Stimulated activated CD4-positive, alpha-beta T cell treated with anti-CD3 and anti-CD28 coated beads, Interleukin-4, amount 100 ng/mL, for 1 hour (primary cell): Measurements from ENCODE around the gene DEDD.

Experiments used
- DNase-seq: peaks from one replicate; pipeline ENCODE4 v3.0.0-alpha.2; 2020

Gene DEDD

DNA sequence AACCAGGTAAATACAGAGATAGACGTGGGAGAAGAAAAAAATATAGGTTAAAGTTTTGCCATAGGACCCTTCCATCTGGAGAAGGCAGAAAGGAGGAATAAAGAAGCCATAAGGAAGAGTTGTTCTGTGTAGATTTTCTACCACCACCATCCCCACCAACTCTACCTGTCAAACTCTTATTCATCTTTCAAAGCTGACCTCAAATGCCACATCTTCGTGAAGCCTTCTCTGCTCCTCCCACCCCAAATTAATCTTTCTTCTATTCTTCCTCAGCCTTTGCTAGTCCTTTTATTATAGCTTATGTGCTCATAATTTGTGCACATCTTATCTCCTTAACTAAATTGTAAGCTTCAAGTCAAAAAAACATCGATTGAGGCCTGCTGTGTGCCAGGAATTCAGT is 41.9 kb downstream of the DEDD start:
- DNase-seq = no peak

DNA sequence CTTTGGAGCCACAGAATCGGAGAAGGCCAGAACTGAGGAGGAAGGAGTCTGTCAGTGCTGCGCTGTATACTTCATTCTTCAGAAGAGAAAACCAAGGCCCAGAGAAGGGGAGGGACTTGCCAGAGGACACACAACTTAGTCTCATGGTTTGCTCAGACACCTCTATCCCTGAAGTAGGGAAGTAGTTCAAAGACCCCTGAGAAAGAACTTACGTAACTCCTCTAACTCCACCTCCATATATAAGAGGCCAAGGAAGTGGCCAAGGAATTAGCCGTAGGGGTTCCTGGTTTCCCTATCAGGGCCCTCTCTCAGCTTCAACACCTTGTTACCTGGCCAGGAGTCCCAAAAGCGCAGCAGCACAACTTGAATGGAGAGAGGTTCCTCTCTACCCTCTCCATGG is 42.5 kb downstream of the DEDD start:
- DNase-seq = no peak

DNA sequence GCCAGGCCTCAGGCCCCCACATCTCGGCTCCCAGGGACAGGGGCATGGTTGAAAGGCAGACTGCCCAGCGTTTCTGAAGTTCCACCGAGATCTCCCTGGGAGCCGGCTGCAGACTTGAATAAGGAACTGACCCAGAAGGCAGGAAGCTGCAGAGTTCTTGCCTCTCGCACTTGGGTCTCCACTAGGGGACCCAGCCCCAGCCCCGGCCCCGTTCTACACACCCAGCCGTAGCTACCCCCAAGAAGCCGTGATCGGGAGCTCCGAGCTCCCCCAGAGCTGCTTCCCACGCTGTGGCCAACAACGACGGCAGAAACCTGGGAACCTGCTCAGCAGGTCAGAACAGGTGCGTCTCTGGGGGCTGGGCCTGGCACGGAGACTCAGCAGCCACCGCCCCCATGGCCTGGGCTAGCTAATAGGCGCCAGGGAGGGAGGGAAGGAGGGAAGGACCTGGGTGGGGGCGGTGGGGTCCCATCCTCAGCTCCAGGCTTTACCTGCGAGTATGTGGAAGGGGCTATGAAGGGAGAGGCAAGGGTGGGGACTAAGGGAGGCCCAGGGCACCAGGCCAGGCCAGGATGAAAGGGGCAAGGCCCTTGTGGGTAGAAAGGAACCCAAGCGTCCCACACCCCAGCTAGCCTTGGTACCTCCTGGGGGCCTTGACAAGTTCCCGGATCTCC is 43.1 kb downstream of the DEDD start, which contains the start of gene NECTIN4:
NECTIN4 (minus strand) TSS at position 308 of the 674 bp plus-strand sequence; CDS start at position 46, 262 bp downstream.
- DNase-seq = no peak

DNA sequence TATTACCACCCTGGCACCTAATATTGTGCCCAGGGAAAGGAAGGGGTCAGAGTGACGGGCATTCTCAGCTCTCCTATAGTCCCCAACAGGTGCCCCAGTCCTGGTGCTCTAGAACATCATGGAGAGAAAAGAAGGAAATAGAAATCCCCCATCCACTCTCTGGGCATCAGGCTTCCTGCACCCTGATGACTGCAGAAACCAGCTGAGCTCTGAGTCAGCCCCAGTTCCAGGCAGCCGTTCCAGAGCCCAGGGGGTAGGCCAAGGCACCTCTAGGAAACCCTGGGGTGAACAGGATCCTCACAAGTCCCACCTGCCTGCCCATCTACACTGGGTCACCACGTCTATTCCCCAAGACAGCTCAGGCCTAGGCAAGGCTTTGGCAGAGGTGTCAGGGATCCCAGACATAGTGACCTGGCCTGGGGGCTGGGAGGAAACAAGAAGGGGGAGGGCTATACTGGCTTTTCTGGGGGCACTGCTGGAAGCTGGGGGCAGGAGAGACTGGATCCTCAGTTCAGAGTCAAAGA is 43.8 kb downstream of the DEDD start:
- DNase-seq = no peak

DNA sequence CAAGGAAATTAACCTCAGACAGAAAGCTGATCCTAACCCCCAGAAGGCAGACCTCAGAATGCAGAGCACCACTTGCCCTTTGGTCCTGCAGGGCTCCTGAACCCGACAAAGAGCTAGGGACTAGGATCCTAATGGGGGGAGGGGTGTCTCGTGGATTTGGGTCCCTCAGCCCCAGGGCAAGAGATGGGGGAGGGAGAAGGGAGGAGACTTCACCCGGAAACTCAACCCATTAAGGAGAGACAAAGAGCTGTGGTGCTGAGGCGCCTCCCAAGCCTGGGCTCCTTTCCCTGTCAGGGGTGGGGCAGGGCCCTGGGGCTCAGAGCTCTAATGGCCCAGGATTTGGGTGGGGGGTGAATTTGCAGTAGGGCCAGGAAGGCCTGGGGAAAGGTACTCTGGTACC is 46.0 kb downstream of the DEDD start:
- no peak for DNase-seq

DNA sequence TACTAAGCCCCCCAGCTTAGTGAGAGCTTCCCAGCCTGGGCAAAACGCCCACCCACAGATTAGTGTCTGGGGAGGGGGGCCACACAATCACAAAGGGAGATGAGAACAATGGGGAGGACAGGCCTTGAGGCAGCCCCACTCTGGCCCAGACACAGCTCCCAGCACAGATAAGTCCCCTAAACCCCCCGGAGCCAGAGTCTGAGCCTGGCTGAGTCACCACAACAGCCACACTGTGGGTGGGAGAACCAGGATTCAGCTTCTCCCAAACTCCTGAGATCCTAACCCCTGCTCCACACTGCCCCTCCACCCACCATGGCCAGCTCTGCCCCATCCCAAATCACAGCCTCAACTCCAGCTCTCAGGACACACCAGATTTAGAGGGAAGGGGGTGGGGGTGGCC is 47.3 kb downstream of the DEDD start:
- no peak for DNase-seq

DNA sequence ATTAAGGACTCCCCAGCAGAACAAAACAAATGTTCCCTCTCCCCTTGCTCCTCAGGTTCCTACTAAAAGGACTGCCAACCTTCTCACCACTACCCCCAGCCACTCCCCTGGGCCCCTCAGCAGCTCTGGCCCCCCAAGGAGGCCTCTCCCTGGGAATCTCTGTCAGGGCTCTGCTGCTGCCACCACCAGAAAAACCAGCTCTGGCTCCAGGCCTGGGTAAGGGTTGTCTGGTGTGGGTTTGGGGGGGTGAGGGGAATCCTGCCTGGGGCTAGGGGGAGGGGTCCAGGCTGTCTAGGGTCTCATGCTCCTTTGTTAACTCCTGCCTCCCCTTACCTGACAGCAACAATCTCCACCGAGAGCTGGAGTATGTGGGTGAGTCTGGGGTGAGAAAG is 47.9 kb downstream of the DEDD start:
- no peak for DNase-seq

DNA sequence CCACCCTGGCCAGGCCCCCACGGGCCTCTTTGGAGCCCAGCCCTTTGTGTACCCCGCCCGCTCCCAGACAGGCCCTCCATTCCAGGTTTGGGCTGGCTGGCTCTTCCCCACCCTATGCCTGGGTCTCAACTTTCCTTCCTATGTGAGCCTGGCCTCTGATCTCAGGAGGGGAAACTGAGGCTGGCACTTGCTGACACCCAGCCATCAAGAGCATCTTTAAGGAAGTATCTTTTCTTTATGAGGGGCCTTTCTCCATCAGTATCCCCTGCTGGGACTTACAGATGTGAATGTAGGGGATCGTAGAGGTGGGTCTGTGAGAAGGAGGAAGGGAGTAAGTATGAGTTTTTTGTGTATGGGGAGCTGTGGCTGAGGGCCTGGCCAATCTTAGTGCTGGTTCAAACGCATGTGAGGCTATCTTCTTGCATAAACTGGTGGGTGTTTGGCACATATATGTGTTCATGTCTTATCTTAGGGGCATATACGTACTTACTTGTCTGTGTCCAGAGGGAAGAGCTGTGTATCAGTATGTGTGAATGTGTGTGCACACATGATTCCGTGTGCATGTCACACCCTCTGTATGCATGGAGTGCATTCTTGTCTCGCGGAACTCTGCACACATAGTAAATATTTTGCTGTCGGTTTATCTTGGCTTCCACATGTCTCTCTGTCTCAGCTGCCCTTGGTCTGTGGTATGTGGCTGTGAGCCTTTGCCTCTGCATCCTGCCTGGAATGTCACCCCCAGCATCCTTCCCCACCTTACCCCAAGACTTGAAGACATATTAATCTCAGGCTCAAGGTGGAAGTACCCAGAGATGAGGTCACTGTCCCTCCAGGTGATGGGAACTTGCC is 48.5 kb downstream of the DEDD start:
- no peak for DNase-seq

DNA sequence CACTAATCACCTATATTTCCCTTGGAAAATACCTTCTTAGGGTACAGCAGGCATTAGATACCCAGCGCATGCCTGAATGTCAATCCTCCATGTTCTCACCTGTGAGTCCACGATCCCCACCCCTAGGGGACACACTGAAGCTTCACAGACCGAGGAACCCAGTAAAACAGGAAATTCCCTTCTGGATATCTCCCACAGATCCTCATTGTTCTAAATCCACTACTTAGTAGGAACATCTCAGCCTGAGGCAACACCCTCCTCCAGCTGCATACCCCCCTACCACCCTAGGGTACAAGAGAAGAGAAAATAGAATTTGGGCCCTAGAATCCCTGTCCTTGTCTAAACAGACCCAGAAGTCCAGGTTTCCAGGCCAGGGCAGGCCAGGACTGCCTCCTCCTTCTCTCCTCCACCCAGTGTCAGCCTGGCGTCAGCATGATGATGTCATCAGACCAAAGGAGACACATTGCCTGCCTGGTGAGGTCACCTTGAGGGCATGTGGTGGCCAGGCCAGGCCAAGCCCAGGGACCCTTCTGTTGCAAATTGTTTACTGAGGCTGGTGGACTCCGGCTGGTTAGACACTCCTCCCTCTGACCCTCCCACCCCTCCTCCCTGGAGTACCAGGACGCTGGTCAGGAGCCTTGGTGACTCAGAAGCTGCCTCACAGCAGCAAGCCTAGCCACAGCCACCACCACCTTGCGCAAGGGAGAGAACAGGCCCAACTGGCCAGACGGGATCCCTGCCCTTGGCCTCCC is 49.3 kb downstream of the DEDD start:
- no peak for DNase-seq

DNA sequence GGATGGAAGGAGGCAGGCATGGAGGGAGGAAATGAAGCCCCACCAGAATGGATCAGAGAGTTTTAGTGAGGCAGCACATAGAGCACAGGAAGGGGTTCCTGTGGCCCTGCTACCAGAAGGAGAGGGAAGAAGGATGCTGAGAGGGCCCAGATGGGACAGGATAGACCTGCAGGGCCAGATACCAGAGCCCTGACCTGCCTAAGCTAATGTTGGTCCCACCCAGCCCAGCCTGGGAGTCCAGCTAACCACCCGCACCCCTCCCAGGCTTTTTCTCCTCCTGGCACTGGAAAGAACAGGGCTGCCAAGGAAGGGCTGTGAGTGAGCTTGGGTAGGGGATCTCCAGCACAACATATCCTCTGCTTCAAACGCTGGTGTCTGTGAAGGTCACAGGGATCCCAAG is 50.0 kb downstream of the DEDD start:
- DNase-seq = no peak

DNA sequence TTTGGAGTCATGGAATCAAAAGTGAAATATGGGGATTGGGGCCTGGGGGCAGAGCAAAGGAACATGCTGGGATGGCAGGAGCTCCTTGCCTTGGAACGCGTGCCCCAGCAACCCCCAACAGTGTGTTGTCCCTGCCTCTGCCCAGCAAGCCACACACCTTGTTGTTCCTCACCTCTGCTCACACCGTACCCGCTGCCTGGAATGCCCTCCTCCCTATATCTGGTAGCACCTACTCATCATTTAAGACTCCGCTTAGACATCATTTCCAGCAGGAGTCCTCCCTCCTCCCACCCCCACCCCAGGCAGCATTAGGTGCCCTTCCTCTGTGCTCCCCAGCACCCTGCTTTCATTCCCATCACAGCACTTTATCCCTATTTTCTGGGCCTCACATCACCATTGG is 50.9 kb downstream of the DEDD start:
- no peak for DNase-seq

DNA sequence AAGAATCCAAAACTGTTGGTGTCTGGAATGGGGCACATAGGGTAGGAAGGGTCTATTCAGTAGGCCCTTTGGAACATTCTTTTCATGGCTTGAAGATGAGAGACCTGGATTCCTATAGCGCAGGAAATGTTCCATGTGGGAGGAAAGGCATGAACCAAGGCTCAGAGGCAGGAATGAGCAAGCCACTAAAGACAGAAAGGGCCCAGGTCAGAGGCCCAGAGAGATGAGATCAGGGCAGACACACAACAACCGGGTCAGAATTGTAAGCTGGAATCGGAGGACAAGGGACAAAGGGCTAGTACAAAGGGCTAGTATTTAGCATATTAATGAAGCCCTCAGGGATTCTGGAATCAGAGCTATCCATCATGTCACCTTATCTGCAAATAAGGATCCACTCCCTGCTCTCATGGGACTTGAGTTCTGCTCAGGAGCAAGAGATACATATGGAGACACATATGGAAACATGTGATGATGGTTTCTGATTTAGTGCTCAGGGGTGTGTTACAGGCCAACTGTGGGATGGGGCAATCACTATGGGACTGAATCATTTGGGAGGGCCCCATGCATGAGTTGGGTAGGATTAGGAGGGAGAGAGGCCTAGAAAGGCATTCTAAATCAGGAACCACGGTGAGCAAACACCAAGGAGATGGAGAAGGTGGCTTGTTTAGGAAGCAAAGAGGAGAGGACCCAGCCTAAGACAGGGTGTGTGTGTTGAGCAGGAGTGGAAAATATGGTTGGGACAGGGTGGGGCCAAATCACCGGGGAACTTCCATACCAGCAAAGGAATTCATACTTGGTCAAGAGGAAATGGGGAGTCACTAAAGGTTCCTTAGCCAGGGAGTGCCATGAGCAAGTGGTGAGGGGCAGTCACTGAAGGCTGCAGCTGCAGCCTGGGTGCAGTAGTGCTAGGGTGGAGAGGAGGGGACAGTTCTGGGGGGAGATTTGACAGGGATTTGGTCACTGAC is 51.7 kb downstream of the DEDD start:
- no peak for DNase-seq

DNA sequence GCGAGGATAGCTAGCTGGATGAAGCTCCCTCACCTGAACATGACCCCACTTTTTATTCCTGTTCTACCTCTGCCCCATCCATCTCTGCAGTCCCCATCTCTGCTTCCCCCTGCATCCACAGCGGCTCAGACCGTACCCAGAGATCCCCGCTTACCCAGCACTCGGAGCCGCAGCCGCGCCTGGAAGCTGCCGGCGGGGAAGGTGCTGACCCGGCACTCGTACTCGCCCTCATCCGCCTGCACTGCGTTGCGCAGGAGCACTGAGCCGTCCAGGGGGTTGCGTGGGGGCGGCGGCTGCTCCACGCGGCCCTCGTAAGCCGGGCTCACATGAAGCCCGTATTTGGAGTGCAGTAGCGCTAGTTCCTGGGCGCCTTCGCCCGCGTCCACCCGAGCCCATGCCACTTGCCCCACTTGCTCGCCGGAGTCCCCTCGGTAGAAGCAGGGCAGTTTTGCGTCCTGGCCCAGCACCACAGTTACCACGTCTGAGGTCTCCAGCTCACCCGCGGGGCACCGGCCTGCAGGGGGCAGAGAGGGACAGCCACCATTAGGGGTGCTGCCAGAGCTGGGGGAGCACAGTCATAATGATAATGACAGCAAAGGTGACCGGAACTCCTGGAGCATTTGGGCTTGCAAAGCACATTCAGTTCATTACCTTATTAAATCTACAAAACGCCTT is 52.9 kb downstream of the DEDD start:
- no peak for DNase-seq

DNA sequence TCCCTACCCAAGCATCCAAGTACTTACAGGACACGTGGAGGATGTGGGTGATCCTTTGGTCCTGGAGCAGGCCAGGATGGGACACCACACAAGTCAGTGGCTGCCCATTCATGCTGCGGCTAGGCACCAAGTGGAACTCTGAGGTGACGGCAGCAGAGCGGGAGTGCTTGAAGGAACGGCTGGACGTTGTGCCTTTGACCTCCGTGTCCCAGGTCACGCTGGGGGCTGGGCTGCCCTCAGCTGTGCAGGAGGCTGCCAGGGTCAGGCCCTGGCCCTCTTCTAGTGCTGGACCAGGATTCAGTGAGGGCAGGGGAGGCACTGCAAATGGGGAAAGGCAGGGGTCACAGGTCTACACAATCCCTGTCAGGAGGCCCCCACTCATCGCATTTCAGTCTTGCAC is 55.0 kb downstream of the DEDD start:
- no peak for DNase-seq

DNA sequence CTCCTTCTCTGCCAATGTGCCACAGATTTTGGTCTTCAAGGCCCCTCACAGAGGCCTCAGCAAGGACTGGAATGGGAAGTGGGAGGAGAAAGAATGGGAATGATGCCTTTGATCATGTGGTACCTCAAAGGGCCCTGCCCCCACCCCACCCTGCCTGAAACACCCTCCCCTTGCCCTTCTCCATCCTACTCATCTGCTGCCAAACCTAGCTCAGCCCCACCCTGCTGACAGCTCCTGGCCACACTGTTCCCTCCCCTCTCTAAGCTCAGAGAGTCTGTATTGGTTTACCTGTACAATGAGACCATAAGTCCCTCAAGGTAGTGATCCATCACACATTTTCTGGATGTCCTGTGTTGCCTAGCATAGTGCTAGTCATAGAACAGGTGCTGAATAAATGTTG is 56.1 kb downstream of the DEDD start:
- DNase-seq = no peak

DNA sequence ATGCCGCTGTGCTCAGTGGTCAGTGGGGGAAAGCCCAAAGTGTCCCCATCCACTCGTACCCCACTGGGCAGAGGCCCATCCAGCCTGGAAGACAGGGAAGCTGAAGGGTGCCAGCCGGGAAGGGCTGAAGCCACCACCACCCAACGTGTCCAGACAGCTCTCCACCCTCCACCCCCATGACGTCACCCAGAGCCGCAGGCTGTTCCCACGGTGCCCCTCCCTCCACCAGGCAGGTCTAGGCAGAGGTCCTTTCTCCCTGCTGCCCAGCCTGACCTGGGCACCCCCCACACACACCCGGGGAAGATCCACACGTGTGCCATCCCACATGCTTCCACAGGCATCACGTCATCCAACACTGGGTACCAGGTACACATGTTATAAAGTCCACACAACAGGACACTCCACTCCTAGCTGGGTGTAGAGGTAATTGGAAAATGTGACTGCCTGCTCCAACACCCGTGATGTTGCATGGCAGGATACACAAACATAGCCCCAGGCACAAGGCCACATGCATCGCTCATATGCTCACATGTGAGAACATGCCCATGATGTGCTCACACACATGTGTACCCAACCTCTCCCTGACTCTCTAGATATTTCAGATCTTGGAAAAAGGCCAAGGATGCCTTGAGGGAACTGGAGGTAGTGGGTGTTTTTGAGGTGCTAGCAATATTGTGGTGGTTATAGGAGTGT is 57.6 kb downstream of the DEDD start:
- no peak for DNase-seq

DNA sequence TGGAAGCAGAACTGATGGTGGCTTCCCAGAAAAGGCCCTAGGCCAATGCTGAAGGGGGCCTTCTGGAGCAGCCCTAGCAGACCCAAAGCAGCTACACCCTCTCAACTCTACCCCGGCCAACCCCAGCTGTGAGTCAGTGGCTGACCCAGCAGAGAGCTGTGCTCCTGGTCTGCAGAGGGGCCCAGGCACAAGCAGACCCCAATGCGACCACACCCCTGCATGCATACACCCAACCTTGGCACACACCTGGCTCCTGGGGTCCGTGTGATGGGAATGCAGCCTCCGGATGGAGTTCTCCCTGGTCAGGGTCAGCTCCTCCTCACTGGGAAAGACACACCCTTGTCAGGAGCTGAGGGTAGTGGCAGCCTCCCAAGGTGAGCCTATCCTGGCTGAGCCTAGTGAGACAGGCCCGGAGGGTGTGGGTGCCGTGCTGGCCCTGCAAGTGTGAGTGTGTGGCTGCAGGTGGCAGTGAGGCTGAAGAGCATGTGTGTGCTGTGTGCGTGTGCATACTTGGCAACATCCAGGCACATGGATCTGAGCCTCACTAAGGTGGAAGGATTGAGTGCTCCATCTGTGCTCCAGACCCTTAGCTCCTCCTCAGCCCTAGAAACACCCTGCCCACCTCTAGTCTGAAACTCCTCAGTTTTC is 58.9 kb downstream of the DEDD start:
- no peak for DNase-seq

DNA sequence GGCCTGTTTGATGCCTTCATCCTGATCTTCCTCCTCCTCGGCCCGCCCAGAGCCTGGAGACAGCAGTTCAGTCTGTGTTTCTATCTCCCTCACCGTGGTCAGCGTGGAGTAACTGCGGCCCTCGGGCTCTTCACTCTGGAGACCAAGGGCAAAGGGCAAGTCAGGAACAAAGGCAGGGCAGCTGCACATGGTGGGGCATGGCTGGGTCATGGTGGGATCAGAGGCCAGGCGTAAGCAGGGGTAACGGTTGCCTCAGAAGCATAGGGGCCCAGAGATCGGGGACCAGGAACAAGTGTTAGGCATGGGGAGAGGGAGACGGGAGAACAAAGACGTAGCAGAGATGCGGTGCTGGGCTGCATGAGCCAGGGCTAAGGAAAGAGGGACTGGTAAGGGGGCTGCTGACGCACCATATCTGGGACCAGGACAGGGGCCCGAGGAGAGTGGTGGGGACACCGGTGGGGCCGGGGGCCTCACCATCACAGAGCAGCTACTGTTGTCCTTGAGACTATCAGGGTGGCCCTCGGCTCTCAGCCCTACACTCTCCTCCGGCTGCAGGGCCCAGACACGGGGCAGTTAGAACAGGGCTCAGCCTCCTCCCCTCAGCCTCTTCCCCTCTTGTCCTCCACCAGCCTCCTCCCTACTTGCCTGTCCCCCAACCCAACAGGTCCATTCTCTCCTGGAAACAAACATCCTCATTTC is 59.6 kb downstream of the DEDD start:
- no peak for DNase-seq

DNA sequence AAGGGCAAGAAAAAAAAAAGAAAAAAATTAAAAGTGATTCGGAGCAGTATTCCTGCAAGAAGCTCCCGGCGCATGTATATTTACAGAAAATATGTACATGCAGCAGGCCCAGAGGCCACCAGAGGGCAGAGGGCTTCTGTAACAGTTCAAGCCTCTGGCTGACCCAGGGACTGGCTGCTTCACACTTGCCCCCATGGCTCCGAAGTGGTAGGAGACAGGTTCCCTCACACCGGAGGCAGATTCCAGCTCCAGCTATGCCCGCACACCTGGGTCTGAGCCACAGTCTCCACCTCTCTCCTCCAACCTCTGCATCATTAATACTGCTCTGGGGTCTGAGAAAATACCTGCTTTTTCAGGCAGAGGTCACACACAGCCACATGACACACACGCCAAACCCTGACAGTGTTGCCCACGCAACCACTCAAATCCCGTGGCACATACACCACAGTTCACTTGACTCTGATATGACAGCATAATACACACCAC is 60.5 kb downstream of the DEDD start:
- peak; percentile 48 for DNase-seq
